GM21367 (cell line): ENCODE data around the gene CLDN6.
A peak's percentile ranks its signal among the peaks of the same experiment; 100 is the strongest.

Experiments
- ATAC-seq: cut with Tn5 transposase; IDR thresholded peaks from one replicate; pipeline ENCODE4 v1.9.1; 2021; ENCODE audit not compliant: unreplicated experiment

The CLDN6 gene

GRCh38 chr16:2992383-2993081 lies 25.5 kb downstream of the CLDN6 start:
- no peak for ATAC-seq

- ATAC-seq = no peak
Observed at GRCh38 chr16:2991566-2992261, 26.3 kb downstream of the CLDN6 start.

GRCh38 chr16:2990891-2991290 lies 27.1 kb downstream of the CLDN6 start:
- no peak for ATAC-seq

- ATAC-seq = no peak
Observed at GRCh38 chr16:2988590-2989099, 29.3 kb downstream of the CLDN6 start.

- no peak for ATAC-seq
Observed at GRCh38 chr16:2987833-2988232, 30.1 kb downstream of the CLDN6 start.

GRCh38 chr16:2987286-2987685 lies 30.7 kb downstream of the CLDN6 start:
- ATAC-seq = no peak

- ATAC-seq = no peak
Observed at GRCh38 chr16:2986623-2987188, 31.3 kb downstream of the CLDN6 start.

GRCh38 chr16:2985893-2986355 lies 32.1 kb downstream of the CLDN6 start:
- no peak for ATAC-seq

GRCh38 chr16:2985462-2985861 lies 32.5 kb downstream of the CLDN6 start:
- no peak for ATAC-seq

- ATAC-seq = no peak
Observed at GRCh38 chr16:2983706-2984136, 34.3 kb downstream of the CLDN6 start.

- no peak for ATAC-seq
Observed at GRCh38 chr16:2982402-2982801, 35.6 kb downstream of the CLDN6 start.

GRCh38 chr16:2981899-2982250 lies 36.1 kb downstream of the CLDN6 start:
- no peak for ATAC-seq

GRCh38 chr16:2981177-2981898 lies 36.6 kb downstream of the CLDN6 start:
- ATAC-seq = no peak

- peak; percentile 57 for ATAC-seq
Observed at GRCh38 chr16:2980227-2981176, 37.5 kb downstream of the CLDN6 start, which contains the start of gene PKMYT1. TSS of gene PKMYT1 (minus strand) at chr16:2980446. CDS start at chr16:2979657, 789 bp downstream.

- no peak for ATAC-seq
Observed at GRCh38 chr16:2979669-2980226, 38.2 kb downstream of the CLDN6 start.

GRCh38 chr16:2977440-2977839 lies 40.5 kb downstream of the CLDN6 start:
- no peak for ATAC-seq

- no peak for ATAC-seq
Observed at GRCh38 chr16:2976673-2977072, 41.3 kb downstream of the CLDN6 start.

GRCh38 chr16:2976201-2976600 lies 41.8 kb downstream of the CLDN6 start:
- ATAC-seq = no peak

- ATAC-seq = no peak
Observed at GRCh38 chr16:2975161-2975795, 42.7 kb downstream of the CLDN6 start.
